ENCODE measurements around the gene APBA2. TPM values are rescaled to one million over a fixed set of nuclear protein-coding genes. Genes with fewer than 3 reads are reported as not detected.

The APBA2 gene
- total RNA-seq, 6 donors from 2014 or later = 3.2 to 7.9 (median 6.0) TPM

DNA sequence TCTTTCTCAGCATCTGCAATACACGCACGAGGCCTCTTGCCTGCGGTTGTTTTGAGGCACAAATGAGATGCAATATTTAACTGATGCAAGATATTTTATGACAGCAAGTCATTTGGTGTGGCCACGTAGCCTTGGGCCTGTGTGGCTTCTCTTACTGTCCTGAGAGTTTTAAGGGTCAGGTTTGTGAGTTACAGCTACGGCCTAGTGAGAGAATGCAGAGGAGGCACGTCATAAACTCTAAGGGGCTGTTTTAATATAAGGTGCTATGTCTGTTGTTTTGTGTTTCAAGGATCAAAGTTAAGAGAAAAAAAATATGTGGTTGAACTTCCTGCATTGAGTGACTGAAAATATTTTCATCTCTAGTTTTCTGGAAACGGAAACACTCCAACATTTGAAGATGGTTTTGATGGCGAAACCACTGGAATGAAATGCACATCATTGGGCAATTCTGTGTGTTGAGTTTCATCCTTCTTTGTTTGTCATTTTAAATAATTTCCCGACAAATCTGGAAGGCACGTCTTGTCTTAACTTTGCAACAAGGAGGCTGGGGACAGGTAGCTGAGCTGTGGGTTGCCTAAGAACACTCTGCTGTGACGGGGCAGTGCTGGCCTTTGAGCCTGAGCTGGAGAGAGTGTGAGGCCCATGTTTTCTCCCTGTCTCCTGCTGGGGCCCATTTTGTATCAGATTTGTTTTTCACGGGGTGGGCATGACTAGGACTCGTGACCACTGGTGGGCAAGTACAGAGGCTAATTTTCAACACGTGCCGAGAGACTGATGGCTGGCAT lies 5.1 kb downstream of the APBA2 start:
- no peak for TF ChIP-seq EP300 (IDR thresholded peaks at IDR 0.05)
- Histone ChIP-seq H3K4me1 (peaks cover 6 to 13% (median 7%) of the 10 kb centered on the region in 4 donors), H3K4me3 (no peak overlapping the region), H3K9me3 (no peaks in the 10 kb centered on the region), H3K36me3 (no peaks in the 10 kb centered on the region), H3K27me3 (peaks cover 0 to 12% (median 5%) of the 10 kb centered on the region in 4 donors), H3K27ac (no peak overlapping the region)
- WGBS, 2 donors = 73 to 75% methylated on average over 14 to 15 of the region's 15 CpGs
- ATAC-seq (ENCODE audit: low FRiP score in 2 of 2) (no peak), DNase-seq (no peak)

DNA sequence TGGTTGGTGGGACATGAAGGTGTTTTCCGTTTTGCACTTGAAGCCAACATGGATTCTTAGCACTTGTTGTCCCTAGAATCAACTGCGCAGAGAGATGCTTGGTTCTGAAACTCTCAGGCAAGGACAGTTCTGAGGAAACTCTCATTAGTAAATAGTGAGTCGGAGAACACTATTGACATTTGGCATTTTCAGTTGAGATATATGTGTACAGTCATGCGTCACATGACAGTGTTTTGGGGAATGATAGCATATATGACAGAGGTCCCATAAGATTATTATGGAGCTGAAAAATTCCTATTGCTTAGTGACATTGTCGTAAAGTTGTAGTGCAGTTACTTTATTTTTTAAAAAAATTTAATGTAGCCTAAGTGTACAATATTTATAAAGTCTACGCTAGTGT lies 5.8 kb downstream of the APBA2 start:
- no peaks in the 10 kb centered on the region for H3K9me3 ChIP-seq
- DNase-seq (no peak), ATAC-seq (ENCODE audit: low FRiP score in 2 of 2) (no peak)
- TF ChIP-seq, protein P1, sequence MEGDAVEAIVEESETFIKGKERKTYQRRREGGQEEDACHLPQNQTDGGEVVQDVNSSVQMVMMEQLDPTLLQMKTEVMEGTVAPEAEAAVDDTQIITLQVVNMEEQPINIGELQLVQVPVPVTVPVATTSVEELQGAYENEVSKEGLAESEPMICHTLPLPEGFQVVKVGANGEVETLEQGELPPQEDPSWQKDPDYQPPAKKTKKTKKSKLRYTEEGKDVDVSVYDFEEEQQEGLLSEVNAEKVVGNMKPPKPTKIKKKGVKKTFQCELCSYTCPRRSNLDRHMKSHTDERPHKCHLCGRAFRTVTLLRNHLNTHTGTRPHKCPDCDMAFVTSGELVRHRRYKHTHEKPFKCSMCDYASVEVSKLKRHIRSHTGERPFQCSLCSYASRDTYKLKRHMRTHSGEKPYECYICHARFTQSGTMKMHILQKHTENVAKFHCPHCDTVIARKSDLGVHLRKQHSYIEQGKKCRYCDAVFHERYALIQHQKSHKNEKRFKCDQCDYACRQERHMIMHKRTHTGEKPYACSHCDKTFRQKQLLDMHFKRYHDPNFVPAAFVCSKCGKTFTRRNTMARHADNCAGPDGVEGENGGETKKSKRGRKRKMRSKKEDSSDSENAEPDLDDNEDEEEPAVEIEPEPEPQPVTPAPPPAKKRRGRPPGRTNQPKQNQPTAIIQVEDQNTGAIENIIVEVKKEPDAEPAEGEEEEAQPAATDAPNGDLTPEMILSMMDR (IDR thresholded peaks at IDR 0.05) = no peak
- TF ChIP-seq EP300 (IDR thresholded peaks at IDR 0.05) = no peak
- TF ChIP-seq POLR2A (IDR thresholded peaks at IDR 0.05) = no peak
- TF ChIP-seq POLR2AphosphoS5 (IDR thresholded peaks at IDR 0.05) = no peak
- H3K27ac ChIP-seq = no peak overlapping the region
- H3K36me3 ChIP-seq = no peaks in the 10 kb centered on the region
- H3K4me3 ChIP-seq = no peak overlapping the region
- peaks cover 1 to 6% (median 3%) of the 10 kb centered on the region in 4 donors for H3K4me1 ChIP-seq
- WGBS, 2 donors = 89 to 97% methylated on average over 6 of the region's 6 CpGs
- peaks cover 0 to 5% (median 3%) of the 10 kb centered on the region in 4 donors for H3K27me3 ChIP-seq

DNA sequence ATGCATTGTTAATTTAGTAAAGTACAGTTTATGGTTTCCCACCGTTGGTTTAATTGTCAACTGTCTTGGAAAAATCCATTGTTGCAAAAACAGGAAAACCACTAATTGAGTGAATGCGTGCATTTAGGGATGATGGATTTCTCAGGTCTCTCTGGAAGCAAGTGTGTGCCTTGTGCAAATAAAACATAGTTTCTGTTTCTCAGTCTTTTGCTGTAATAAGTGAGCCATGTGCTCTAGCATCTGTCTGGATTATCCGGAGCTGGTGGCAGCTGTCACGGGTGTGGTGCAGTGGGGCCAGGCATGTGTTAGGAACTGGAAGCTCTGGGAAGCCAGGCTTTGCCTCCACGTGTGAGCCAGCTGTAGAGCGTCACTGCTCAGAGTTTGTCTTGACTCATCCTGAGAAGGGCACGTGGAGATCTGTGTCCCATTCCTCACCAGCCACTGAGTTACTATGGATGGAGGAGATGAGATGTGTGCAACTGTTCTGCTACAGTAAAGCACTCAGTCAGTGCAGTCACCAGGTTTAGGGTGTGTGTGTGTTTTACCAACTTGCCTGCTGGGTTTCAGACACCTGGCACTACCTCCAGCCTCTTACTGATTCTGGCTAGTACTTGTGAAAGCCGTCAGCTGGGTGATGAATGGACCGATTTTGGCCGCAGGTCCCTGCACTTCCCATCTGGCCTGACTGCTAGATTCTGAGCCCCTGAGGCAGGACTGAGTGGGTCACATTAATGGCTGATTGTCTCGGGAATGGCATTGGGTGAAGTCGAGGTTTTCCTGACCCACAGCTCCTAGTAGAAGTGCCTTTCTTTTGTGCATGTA lies 7.2 kb downstream of the APBA2 start:
- DNase-seq = no peak
- Histone ChIP-seq H3K9me3 (no peaks in the 10 kb centered on the region), H3K27me3 (no peaks in the 10 kb centered on the region), H3K27ac (no peak overlapping the region), H3K4me3 (no peak overlapping the region), H3K4me1 (no peaks in the 10 kb centered on the region), H3K36me3 (no peaks in the 10 kb centered on the region)
- TF ChIP-seq POLR2A (IDR thresholded peaks at IDR 0.05) = no peak
- TF ChIP-seq, protein P1 (IDR thresholded peaks at IDR 0.05) = no peak
- TF ChIP-seq POLR2AphosphoS5 (IDR thresholded peaks at IDR 0.05) = no peak
- TF ChIP-seq EP300 (IDR thresholded peaks at IDR 0.05) = no peak
- 40 to 64% methylated on average over 10 to 12 of the region's 12 CpGs for WGBS, 2 donors
- ATAC-seq (ENCODE audit: low FRiP score in 2 of 2) = no peak

DNA sequence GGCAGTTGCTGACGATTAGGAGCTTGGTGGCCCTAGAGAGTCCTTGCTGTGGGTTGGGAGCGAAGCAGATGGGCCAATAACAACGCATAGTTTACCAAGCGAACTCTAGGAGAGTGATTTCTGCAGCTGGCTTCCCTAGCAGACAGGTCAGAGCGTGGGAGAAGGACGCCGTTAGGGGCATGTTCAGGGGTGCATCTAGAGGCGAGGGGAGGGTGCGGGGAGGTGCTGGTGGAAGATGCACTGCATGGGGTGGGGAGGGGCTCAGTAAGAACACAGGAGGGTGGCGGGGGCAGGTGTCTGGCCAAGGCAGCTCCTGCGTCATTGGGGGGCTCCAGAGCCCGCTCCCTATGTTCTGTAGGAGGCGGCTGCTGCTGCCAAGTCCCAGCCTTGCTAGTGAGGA lies 8.9 kb downstream of the APBA2 start:
- no peaks in the 10 kb centered on the region for H3K36me3 ChIP-seq
- no peak for DNase-seq
- H3K9me3 ChIP-seq = no peaks in the 10 kb centered on the region
- no peaks in the 10 kb centered on the region for H3K4me1 ChIP-seq
- H3K27me3 ChIP-seq = no peaks in the 10 kb centered on the region
- no peak for ATAC-seq (ENCODE audit: low FRiP score in 2 of 2)
- TF ChIP-seq, protein P1 (IDR thresholded peaks at IDR 0.05) = no peak
- TF ChIP-seq POLR2AphosphoS5 (IDR thresholded peaks at IDR 0.05) (no peak), EP300 (IDR thresholded peaks at IDR 0.05) (no peak), POLR2A (IDR thresholded peaks at IDR 0.05) (no peak)
- no peak overlapping the region for H3K4me3 ChIP-seq
- WGBS, 2 donors = 85 to 97% methylated on average over 13 of the region's 13 CpGs
- no peak overlapping the region for H3K27ac ChIP-seq

DNA sequence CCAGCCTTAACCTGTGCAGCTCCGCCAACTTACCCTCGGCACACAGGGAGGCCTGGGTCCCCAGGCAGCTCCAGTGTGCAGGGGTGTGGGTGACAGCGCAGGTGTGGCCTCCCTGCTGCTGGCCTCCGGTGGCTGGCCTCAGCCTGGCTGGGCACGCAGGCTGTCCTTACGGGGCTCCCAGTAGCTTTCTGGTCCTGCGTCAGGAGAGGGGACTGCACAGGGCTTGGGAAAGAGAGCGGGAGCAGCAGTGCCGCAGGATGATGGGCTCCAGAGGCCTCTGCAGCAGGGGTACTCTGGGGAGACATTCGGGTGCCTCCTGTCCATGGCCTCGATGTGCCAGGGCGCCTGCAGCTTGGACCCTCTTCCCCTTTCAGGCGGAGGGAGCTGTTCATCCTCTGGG lies 9.4 kb downstream of the APBA2 start:
- no peaks in the 10 kb centered on the region for H3K4me1 ChIP-seq
- H3K27ac ChIP-seq = no peak overlapping the region
- H3K9me3 ChIP-seq = no peaks in the 10 kb centered on the region
- ATAC-seq (ENCODE audit: low FRiP score in 2 of 2) (no peak), DNase-seq (no peak)
- H3K36me3 ChIP-seq = no peaks in the 10 kb centered on the region
- H3K27me3 ChIP-seq = no peaks in the 10 kb centered on the region
- H3K4me3 ChIP-seq = no peak overlapping the region
- WGBS, 2 donors = 80 to 91% methylated on average over 2 to 12 of the region's 13 CpGs
- TF ChIP-seq POLR2AphosphoS5 (IDR thresholded peaks at IDR 0.05) (no peak), POLR2A (IDR thresholded peaks at IDR 0.05) (no peak), EP300 (IDR thresholded peaks at IDR 0.05) (no peak)
- TF ChIP-seq, protein P1 (IDR thresholded peaks at IDR 0.05) = no peak

Measured in upper lobe of left lung (tissue), 6 donors.